Lower leg skin (tissue), 4 donors: ENCODE data around the gene F3. TPM values are rescaled to one million over a fixed set of nuclear protein-coding genes. Genes with fewer than 3 reads are reported as not detected.

Source experiments
- DNase-seq, 2 donors: peaks; one replicate each; pipeline ENCODE4 v3.0.0-alpha.2; 2019; ENCODE audit warnings: low spot score in 2 of 2
- H3K4me3 ChIP-seq: fragments of 200-600 bp; sonication (generic); 2 replicates; pipeline ENCODE4 v1.5.1; 2017; ENCODE audit warnings: mild to moderate bottlenecking, low read depth; ENCODE audit not compliant: poor library complexity, severe bottlenecking
- POLR2A ChIP-seq, 2 donors: fragments of 450-650 bp; IDR thresholded peaks; one replicate each; pipeline ENCODE4 v1.6.1; 2016 to 2017; ENCODE audit warnings: antibody characterized with exemption in 2 of 2, mild to moderate bottlenecking in 1 of 2, moderate library complexity in 1 of 2
- WGBS, 2 donors: methylation state at CpG; one replicate each; pipeline ENCODE4 v1.1.5; 2018; 5-methylcytosine and 5-hydroxymethylcytosine counted together
- intact Hi-C: fragments of 100-400 bp; cut with DNase I; formaldehyde crosslinking; loops from one replicate; pipeline ENCODE4 v1.15.0; 2023; ENCODE audit warnings: low total_unique reads
- total RNA-seq, 4 donors: library from RNA; depleted of rRNA; stranded (reverse); fragments of >200 nt; gene quantifications; one replicate each; pipeline ENCODE4 v1.1.0, GENCODE V29; 2016
- TF ChIP-seq, protein P1 (sequence below), 3 donors: fragments of 450-650 bp; IDR thresholded peaks; one replicate each; pipeline ENCODE4 v1.5.1; 2016; ENCODE audit warnings: antibody characterized with exemption in 3 of 3, mild to moderate bottlenecking in 3 of 3, moderate library complexity in 2 of 3

Gene F3
- total RNA-seq, 4 donors from 2014 or later: 69.2 to 129 (median 85.9) TPM

DNA sequence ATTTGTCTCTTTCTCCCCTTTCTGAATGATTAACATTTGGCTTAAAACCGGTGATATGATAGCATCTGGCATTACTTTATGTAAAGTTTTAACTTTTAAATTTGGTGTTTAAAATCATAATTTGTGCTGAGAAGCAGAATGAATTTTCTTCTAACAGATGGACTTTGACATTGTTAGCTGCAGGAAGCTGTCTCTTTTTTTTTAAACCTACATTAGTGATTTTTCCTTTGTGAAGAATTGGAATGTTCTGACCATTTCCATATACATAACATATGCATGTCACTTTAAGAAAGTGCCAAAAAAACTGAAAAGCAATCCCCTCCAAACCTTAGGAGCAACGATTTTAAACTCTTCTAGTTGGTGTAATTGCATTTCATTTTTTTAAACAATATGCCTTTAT lies 22.2 kb downstream of the F3 start:
- intact Hi-C loops: no loop called here
- no peak for TF ChIP-seq POLR2A (IDR thresholded peaks at IDR 0.05)
- TF ChIP-seq, protein P1, sequence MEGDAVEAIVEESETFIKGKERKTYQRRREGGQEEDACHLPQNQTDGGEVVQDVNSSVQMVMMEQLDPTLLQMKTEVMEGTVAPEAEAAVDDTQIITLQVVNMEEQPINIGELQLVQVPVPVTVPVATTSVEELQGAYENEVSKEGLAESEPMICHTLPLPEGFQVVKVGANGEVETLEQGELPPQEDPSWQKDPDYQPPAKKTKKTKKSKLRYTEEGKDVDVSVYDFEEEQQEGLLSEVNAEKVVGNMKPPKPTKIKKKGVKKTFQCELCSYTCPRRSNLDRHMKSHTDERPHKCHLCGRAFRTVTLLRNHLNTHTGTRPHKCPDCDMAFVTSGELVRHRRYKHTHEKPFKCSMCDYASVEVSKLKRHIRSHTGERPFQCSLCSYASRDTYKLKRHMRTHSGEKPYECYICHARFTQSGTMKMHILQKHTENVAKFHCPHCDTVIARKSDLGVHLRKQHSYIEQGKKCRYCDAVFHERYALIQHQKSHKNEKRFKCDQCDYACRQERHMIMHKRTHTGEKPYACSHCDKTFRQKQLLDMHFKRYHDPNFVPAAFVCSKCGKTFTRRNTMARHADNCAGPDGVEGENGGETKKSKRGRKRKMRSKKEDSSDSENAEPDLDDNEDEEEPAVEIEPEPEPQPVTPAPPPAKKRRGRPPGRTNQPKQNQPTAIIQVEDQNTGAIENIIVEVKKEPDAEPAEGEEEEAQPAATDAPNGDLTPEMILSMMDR (IDR thresholded peaks at IDR 0.05): no peak
- H3K4me3 ChIP-seq: no peak overlapping the region
- WGBS, 2 donors: 59 to 60% methylated on average over 2 of the region's 2 CpGs
- no peak for DNase-seq

DNA sequence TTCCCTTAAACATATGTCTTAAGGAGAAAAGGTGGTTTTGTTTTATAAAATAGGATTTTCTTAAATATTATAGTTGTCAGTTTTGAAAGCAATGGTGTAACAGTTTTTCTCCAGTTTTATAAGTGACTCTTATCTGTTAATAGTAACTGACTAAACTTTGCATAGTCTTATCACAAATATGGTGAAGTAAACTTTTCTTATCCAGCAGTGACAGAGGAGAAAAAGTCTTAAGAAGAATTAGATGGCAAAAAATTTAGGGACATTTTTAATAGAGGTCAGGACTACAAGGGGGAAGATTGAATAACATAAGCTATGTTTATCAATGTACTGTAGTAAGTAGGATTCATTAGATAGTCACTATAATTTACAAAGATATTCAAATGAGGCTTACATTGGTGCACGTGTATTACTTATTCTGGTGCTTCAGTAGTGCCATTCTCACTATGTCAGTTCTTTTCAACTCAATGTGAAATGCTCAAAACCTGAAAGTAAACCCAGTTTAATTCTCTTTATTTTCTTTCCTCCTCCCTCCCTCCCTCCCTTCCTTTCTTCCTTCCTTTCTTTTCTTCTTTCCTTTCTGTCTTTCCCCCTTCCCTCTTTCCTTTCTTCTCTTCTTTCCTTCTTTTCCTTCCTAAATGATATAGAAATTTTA lies 26.1 kb downstream of the F3 start:
- TF ChIP-seq POLR2A (IDR thresholded peaks at IDR 0.05): no peak
- TF ChIP-seq, protein P1 (IDR thresholded peaks at IDR 0.05): no peak
- DNase-seq: no peak
- 86 to 92% methylated on average over 1 of the region's 1 CpG for WGBS, 2 donors
- intact Hi-C loops: no loop called here
- H3K4me3 ChIP-seq: no peak overlapping the region

DNA sequence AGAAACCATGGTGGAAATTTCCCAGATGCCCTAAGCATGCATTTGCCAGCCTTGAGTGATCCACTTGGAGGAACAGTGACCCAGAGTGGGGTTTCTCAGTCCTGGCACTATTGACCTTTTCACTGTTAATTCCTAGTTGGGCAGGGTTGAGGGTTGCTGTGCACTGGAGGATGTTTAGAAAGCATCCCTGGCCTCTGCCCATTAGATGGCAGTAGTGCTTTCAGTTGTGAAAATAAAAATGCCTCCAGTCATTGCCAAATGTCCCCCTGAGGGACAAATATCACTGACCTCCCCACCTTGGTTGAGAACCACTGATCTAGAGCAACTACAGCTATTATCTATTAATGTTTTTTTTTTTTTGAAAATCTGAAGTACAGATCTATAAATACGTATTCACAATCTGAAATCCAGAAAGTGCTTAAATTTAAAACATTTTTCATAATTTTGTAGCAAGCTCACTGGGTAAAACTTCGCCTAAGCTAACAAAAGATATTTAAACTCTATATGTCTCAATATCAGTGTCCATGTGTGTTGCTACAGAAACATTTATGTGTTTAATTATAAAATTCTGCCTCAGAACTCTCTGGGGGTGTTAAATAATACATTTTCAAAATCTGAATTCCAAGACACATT lies 27.3 kb downstream of the F3 start:
- 70 to 99% methylated on average over 2 of the region's 2 CpGs for WGBS, 2 donors
- intact Hi-C loops: no loop called here
- TF ChIP-seq, protein P1 (IDR thresholded peaks at IDR 0.05): no peak
- TF ChIP-seq POLR2A (IDR thresholded peaks at IDR 0.05): no peak
- no peak overlapping the region for H3K4me3 ChIP-seq
- DNase-seq: no peak

DNA sequence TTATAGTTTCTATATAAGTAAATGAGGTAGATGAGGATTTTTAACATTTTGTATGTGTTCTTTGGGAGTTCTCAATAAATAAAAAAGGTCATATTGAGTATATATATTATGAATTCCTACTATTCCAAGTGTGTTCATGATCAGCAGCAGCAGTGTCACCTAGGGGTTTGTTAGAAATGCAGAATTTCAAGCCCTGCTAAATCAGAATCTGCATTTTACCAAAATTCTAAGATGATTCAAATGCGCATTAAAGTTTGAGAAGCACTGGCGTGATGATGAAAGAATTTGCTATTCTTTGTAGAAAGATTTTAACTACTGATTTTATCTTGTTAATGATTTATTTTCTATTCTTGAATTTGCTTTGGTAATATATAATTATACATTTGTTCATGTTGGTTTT lies 28.7 kb downstream of the F3 start:
- TF ChIP-seq POLR2A (IDR thresholded peaks at IDR 0.05): no peak
- TF ChIP-seq, protein P1 (IDR thresholded peaks at IDR 0.05): no peak
- WGBS, 2 donors: 95 to 98% methylated on average over 2 of the region's 2 CpGs
- no peak overlapping the region for H3K4me3 ChIP-seq
- intact Hi-C loops: no loop called here
- no peak for DNase-seq

DNA sequence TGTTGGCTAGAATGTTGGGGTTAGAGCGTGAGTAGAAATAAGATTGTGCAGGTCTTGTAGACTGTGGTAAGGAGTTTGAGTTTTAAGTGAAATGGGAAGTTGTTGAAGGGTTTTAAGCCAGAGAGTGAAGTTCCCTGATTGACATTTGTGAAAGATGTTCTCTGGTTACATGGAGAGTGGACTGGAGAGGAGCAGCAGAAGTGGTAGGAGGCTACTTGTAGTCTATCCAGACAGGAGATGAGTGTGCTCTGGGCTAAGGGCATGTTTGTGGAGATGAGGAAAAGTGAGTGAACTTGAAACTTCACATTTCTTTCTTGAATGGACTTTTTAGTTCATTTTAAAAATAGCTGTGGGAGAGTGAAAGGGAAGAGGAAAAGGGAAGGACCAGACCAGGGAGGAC lies 37.0 kb downstream of the F3 start:
- H3K4me3 ChIP-seq: no peak overlapping the region
- 90 to 93% methylated on average over 1 of the region's 1 CpG for WGBS, 2 donors
- DNase-seq: no peak
- intact Hi-C loops: no loop called here
- no peak for TF ChIP-seq POLR2A (IDR thresholded peaks at IDR 0.05)
- TF ChIP-seq, protein P1 (IDR thresholded peaks at IDR 0.05): no peak
